Erythroblast (primary cell): ENCODE measurements around the gene DHPS.

ENCODE experiments used
- DNase-seq, 2 experiments: peaks; one replicate each; lab custom pipeline; 2025; lab: John Stamatoyannopoulos, UW
- GATA1 ChIP-seq: IDR thresholded peaks from 2 replicates; pipeline ENCODE4 v1.6.1; 2011; ENCODE audit warnings: low read depth, mild to moderate bottlenecking, control low read depth, low read length, moderate library complexity
- POLR2A ChIP-seq: IDR thresholded peaks from 2 replicates; pipeline ENCODE4 v1.6.1; 2011; ENCODE audit warnings: mild to moderate bottlenecking, low read length

DHPS gene

GRCh38 chr19:12628040-12629022 is 53.3 kb downstream of the DHPS start:
- DNase-seq = peak in 1 of 2 experiments; percentile 56
- TF ChIP-seq POLR2A = no peak
- TF ChIP-seq GATA1 = no peak

- no peak for DNase-seq
- TF ChIP-seq GATA1 (no peak), POLR2A (no peak)
These were observed 54.7 kb downstream of the DHPS start for GRCh38 chr19:12626958-12627357.
